Kidney capillary endothelial cell (primary cell): ENCODE measurements around the gene FBXW5.

ENCODE experiments used
- DNase-seq: peaks from one replicate; pipeline ENCODE4 v3.0.0-alpha.2; 2018; ENCODE audit warnings: low spot score

The FBXW5 gene

DNA sequence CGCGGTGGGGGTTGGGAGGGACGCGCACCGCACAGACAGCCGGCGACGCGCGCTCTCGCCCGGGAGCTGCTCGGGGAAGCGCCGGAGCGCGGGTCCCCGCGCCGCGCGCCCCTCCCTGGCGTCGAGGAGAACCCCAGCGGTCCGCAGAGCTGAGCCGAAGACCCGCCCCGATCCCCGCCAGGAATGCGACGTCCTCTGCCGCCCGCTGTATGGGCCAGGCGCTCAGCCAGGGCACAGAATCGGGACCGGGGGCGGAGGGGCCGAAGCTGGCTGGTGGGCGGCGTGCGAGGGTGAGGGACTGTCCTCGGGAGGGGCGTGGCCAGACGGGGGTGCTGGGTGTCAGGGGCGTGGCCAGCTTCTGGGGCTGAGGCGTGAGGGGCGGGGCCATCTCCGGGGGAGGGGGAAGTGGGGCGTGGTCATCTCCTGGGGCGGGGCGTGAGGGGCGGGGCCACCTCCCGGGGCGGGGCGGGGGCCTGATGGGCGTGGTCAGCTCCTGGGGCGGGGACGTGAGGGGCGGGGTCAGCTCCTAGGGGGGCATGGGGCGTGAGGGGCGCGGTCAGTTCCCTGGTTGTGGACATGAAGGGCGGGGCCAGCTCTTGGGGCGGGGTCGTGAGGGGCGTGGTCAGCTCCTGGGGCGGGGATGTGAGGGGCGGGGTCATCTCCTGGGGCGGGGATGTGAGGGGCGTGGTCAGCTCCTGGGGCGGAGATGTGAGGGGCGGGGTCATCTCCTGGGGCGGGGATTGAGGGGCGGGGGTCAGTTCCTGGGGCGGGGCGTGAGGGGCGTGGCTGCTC is 33.7 kb upstream of the FBXW5 start:
- DNase-seq: peak; percentile 36

DNA sequence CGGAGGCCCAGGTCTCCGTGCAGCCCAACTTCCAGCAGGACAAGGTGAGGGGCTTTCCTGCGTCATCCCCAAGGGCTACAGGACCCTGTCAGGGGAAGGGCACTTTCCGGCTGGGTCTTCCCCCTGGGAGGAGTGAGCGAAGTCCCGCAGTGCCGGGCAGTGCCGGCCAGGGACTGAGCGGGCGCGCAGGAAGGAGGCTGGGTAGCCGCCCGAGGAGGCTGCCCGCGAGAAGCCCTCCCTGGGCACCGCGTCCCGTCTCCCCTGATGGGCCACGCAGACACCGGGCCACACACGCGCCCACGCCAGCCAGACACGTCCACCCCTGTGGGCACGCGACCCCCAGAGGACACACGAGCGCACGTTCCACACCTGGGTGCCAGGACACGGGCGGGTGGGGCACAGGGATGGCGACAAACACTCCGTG is 33.1 kb upstream of the FBXW5 start:
- DNase-seq: no peak

DNA sequence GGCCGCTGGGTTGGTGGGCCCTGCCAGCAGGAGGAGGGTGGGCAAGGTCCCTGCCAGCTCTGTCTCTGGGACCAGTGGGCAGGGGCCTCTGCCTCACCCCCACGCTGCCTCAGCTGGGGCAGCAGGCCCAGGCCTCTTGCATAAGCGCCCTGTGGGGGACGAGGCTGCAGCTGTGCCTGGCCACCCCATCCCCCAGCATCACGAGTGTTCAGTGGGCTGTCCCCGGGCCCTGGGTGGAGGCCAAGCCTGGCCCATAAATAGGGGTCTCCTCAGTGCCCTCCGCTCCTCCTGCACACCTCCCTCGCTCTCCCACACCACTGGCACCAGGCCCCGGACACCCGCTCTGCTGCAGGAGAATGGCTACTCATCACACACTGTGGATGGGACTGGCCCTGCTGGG is 32.7 kb upstream of the FBXW5 start, which contains the start of gene PTGDS:
PTGDS (plus strand) TSS at position 282 of the 400 bp plus-strand sequence; CDS start at position 357, 75 bp downstream.
- DNase-seq: no peak

GRCh38 chr9:136975644-136976043 is 31.1 kb upstream of the FBXW5 start:
- DNase-seq: no peak

DNA sequence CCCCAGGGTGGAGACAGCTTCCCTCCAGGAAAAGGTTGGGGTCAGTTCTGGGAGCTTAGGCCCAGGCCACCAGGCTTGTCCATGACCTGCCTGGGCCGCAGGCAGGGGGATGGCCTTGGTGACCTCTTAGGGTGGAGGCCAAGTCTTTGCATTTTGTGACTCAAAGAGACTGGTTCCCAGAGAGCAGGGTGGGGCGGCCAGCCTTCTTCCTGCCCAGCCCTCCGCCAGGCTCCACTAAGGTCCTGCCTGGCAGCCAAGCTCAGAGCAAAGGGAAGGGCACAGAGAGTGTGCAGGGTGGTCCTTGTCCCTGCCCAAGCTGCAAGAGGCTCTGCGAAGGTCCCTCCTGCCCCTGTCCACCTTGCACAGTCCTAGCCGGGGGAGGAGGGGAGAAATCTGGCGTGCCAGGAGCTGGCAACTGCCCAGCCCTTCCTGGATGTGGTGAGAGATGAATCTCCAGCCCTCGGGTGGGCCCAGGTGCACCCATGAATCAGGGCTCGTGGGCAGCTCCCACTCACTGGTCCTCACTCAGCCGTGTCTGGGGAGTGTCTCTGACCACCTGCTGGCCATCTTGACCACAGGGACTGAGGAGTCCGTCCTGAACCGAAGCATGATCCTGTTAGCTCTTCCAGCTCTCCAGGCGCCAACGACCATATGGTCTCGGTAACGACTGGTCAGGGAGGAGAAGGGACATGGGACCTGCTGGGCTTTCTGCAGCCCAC is 30.4 kb upstream of the FBXW5 start:
- DNase-seq: no peak

GRCh38 chr9:136973618-136974617 is 29.4 kb upstream of the FBXW5 start:
- no peak for DNase-seq

DNA sequence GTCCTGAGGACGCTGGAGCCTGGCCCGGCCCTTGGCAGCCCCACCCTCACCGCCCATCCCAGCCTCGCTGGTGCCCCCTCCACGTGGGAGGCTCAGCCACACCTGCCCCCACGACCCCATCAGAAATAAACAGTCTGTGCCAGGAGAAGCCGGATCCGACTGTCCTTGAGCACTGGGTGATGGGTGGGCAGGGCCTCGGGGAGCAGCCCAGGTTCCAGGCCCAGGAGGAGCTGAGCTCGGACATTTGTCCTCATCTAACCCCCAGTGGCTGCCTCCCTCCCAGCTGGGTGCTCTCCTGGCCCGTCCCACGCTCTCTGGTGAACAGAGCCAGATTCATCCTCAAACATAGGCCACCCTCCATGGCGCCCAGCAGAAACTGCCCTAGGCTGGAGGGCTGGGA is 28.2 kb upstream of the FBXW5 start:
- DNase-seq: no peak

- no peak for DNase-seq
Observed at GRCh38 chr9:136972335-136972734, 27.8 kb upstream of the FBXW5 start.

- no peak for DNase-seq
Observed at GRCh38 chr9:136971746-136972145, 27.2 kb upstream of the FBXW5 start.

GRCh38 chr9:136970361-136970760 is 25.8 kb upstream of the FBXW5 start:
- DNase-seq: no peak

- no peak for DNase-seq
Observed at GRCh38 chr9:136969774-136970173, 25.2 kb upstream of the FBXW5 start.

- DNase-seq: no peak
Observed at GRCh38 chr9:136969150-136969549, 24.6 kb upstream of the FBXW5 start.

DNA sequence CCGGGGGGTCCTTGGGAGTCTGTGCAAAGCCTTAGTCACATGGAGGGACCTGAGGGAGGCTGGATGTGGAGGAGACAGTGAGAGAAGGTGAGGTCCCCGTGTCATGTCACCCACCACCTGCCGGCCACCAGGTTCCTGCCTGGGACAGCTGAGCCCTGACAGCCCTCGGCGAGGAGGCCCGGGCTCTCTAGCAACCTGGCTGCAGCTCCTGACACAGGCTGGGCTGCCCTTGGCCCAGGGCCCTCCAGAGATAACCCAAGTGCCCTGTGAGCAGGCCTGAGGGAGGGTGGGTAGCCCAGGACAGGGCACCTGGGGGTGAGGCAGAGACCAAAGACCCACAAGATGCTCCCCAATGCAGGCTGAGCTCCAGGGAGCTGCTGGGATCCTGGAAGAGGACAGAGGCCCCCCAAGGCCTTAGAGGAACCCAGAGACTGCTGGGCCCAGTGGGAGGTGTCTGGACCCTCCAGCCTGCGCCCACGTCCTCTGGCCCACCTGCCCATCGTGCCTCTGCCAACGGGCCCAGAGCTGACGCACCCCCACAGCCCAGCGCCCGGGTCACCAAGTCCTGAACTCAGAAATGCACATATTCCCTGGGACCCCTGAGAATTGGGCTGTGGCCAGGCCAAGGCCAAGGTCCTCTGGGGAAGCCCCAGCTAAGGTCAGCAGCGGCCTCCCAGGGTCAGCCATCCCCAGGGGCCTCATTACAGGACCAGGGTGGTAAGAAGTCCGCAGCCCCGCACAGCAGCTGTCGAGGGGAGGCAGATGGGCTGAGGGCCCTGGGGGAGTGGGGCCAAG is 24.0 kb upstream of the FBXW5 start:
- DNase-seq: no peak

DNA sequence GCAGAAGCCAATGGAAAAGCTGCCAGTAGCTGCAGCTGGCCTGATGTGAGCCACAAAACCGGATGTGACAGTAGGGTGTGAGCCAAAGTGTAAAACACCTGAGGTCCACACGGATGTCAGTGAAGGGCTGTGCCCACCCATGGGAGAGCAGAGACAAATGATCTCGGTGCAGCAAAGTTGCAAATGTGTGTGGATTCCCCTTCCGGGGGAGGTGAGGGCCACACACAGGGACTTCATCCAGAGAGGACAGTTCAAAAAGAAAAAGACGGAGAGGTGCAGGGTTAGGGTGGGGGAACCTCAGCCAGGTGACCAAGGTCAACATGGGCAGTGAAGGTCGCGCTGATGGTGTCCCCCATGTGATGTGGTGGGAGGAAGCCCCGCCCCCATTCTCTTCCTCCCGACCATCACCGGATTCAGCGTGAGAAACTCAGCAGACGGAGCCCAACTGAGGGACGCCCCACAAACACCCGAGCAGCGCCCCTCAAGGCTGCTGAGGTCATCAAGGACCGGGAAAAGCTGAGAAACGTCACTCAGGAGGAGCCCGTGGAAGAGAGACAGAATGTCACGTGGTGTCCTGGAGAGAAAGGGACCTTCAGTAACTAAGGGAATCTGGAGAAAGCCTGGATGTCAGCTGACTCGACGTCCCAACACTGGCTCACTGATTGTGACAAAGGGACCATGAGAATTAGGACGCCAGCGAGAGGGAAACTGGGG is 21.4 kb upstream of the FBXW5 start:
- DNase-seq: no peak

DNA sequence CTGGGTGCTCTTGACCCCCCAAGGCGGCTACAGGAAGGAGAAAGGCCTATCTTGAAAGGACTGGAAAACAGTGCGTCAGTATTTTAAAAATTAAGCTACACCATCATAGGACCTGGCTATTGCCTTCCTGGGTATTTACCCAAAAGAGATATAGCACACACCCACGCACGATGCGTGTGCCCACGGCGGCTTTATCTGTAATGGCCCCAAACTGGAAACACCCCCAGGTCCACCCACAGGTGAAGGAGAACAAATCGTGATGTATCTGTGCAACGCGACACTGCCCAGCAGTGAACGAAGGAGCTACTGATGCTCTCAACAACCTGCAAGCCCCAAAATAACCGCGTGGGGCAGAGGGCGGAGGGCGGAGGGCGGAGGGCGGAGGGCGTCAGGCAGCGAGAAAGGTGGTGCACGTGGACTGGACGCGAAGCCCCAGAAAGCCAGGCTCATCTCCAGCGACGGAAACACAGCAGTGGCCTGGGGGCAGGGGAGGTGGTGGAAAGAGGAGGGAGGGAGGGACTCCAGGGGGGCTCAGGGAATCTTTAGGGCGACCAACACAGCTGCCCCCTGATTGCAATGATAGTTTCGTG is 20.4 kb upstream of the FBXW5 start:
- no peak for DNase-seq

DNA sequence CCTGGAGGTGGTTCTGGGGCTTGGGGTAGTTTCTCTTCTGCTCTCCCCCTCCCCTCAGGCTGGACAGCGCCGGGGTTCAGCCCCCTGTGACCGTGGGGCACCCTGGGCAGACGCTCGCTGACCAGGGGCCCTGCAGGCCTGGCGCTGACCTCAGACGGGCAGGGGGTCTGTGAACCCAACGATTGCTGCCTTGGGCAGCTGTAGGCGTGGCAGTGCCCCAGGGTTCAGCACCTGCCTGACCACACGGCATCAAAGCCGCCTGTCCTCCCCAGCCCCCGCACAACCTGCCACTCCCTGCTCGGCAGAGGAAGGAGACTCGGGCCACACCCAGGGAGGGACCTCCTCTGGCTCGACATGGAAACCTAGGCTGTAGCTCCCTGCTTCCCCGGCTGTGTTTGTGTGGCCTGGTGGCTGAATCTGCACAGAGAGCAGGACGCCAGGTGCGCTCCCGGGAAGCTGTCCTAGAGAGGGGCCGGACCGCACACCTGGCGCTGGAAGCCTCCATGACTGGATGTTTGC is 19.7 kb upstream of the FBXW5 start:
- DNase-seq: no peak

DNA sequence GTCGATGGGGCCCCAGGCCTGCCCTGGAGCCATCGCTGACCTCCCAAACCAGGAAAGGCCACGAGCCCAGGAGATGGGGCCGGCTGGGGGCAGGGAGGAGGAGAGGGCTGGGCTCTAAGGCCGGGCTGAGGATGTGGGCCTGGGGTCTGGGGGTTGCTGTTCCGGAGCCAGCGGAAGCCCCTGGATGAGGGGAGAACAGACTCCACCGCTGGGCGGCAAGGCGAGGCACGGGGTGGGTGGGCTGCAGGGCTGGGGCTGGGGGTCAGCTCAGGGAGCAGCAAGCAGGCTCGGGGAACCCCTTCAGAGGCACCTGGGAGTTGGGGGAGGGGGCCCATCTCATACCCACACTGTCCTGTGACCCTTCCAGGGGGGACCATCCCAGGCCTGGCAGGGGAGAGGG is 19.2 kb upstream of the FBXW5 start:
- DNase-seq: no peak

DNA sequence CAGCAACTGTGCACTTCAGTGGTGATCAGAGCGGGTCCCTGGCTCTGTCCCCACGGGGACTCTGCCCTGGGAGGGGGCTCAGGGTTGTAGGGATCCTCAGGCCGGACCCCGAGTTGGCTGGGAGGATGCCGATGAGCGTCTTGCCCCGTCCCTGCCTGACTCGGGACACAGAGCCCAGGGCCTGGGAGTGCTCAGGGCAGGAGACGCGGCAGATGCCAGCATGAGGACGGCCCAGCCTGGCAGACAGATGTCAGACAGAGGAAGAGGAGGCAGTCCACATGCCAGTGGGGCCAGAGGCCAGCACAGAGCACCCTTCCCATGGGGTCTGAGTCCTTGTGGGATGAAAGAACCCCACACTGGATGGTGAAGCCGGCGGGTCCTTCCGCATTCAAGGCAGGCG is 18.8 kb upstream of the FBXW5 start:
- DNase-seq: no peak

DNA sequence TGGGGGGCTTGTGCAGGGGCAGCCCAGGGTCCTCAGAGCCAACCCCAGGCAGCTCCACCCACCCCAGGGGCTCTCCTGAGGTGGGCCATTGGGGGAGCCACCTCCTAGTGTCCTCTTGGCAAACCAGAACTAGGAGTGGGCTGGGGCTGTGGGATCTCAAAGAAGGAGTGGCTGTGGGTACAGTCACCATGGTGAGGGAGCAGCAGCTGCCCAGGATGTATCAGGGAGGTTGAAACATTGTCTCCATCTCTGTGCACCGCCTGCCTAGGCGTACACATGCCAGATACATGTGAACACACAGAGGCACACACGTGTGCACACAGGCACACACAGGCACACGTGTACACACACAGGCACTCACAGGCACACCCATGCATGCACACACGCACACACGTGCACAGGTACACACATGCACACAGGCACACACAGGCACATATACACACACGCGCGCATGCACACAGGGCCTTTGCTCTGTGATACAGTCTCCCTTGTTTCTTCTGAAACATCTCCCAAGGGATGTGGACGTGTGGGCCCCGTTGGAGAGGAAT is 18.2 kb upstream of the FBXW5 start:
- no peak for DNase-seq

- DNase-seq: no peak
Observed at GRCh38 chr9:136962163-136962562, 17.6 kb upstream of the FBXW5 start.
